Midbrain (tissue), 1 donor: ENCODE data around the gene FABP6.
"Not testable (repeated sequence)": the region's sequence is repeated elsewhere in the genome, so short reads cannot be mapped to it uniquely, and the experiment has no call there.

ENCODE experiments used
- DNase-seq: peaks from one replicate; lab custom pipeline; 2025; lab: John Stamatoyannopoulos, UW

The FABP6 gene

GRCh38 chr5:160221082-160221481 lies 8.2 kb upstream of the FABP6 start:
- no peak for DNase-seq

GRCh38 chr5:160227012-160227411 lies 2.3 kb upstream of the FABP6 start:
- DNase-seq = no peak

- DNase-seq = no peak
Measured at GRCh38 chr5:160230686-160231527, 1.6 kb downstream of the FABP6 start.

- no peak for DNase-seq
Measured at GRCh38 chr5:160231783-160232342, 2.6 kb downstream of the FABP6 start.

- no peak for DNase-seq
Measured at GRCh38 chr5:160233215-160233614, 3.9 kb downstream of the FABP6 start.

- DNase-seq = no peak
Measured at GRCh38 chr5:160235731-160236130, 6.4 kb downstream of the FABP6 start.

GRCh38 chr5:160237571-160238093 lies 8.3 kb downstream of the FABP6 start:
- DNase-seq = no peak

- DNase-seq = no peak
Measured at GRCh38 chr5:160240350-160240749, 11.0 kb downstream of the FABP6 start.

- DNase-seq = no peak
Measured at GRCh38 chr5:160242145-160242544, 12.8 kb downstream of the FABP6 start.

GRCh38 chr5:160245506-160246086 lies 16.3 kb downstream of the FABP6 start:
- DNase-seq = no peak

- not testable (repeated sequence) for DNase-seq
Measured at GRCh38 chr5:160249570-160249969, 20.3 kb downstream of the FABP6 start.

- no peak for DNase-seq
Measured at GRCh38 chr5:160250226-160250625, 20.9 kb downstream of the FABP6 start.

- DNase-seq = no peak
Measured at GRCh38 chr5:160250826-160251225, 21.5 kb downstream of the FABP6 start.

GRCh38 chr5:160251406-160252155 lies 22.3 kb downstream of the FABP6 start:
- no peak for DNase-seq

- DNase-seq = no peak
Measured at GRCh38 chr5:160252916-160253315, 23.6 kb downstream of the FABP6 start.

GRCh38 chr5:160253441-160253840 lies 24.1 kb downstream of the FABP6 start:
- DNase-seq = no peak

GRCh38 chr5:160254706-160255105 lies 25.4 kb downstream of the FABP6 start:
- DNase-seq = no peak

- no peak for DNase-seq
Measured at GRCh38 chr5:160259341-160259740, 30.0 kb downstream of the FABP6 start.

- DNase-seq = no peak
Measured at GRCh38 chr5:160260006-160260775, 30.9 kb downstream of the FABP6 start.

- DNase-seq = no peak
Measured at GRCh38 chr5:160260881-160261815, 31.8 kb downstream of the FABP6 start.
